Left lung (tissue), 10 donors: ENCODE measurements around the gene OSBPL2. TPM values are rescaled to one million over a fixed set of nuclear protein-coding genes. Genes with fewer than 3 reads are reported as not detected.

ENCODE experiments used
- ATAC-seq: fragments of 200-7000 bp; cut with Tn5 transposase; one replicate; pipeline ENCODE4 v1.9.1; 2020; ENCODE audit warnings: moderate library complexity
- DNase-seq, 4 donors: peaks; one replicate each; pipeline ENCODE4 v3.0.0-alpha.2; 2013 to 2020
- H3K27ac ChIP-seq, 2 donors: fragments of 200-600 bp; sonication (generic) in 1 of 2; one replicate each; pipeline versions ENCODE4 v1.5.0 to v1.8.0; 2020 to 2021
- H3K27me3 ChIP-seq, 2 donors: fragments of 200-600 bp; sonication (generic) in 1 of 2; one replicate each; pipeline versions ENCODE4 v1.5.0 to v1.8.0; 2020 to 2021
- H3K36me3 ChIP-seq, 2 donors: fragments of 200-600 bp; sonication (generic) in 1 of 2; one replicate each; pipeline versions ENCODE4 v1.5.0 to v1.8.0; 2020 to 2021
- H3K4me1 ChIP-seq, 2 donors: fragments of 200-600 bp; one replicate each; pipeline ENCODE4 v1.8.0; 2021
- H3K4me3 ChIP-seq, 2 donors: fragments of 200-600 bp; sonication (generic) in 1 of 2; one replicate each; pipeline versions ENCODE4 v1.5.0 to v1.8.0; 2020 to 2021; ENCODE audit warnings: mild to moderate bottlenecking in 1 of 2
- H3K9me3 ChIP-seq, 2 donors: fragments of 200-600 bp; sonication (generic) in 1 of 2; one replicate each; pipeline versions ENCODE4 v1.5.0 to v1.8.0; 2020 to 2021
- intact Hi-C, 2 donors: fragments of 100-400 bp; cut with DNase I; formaldehyde crosslinking; loops; one replicate each; pipeline versions ENCODE4 v1.11.2 to v1.14.2; 2022
- polyA plus RNA-seq, 6 donors: library from polyadenylated mRNA; unstranded; fragments of 120-200 nt; gene quantifications; one replicate each; pipeline ENCODE4 v1.2.1, GENCODE V29; 2013; ENCODE audit not compliant: insufficient read length in 6 of 6
- total RNA-seq, 2 donors: library from RNA; stranded (reverse); fragmentation: NEBNext Ultra II Directional; extraction: Animal tissue kit (Norgen Biotek cat#: 25700); gene quantifications; one replicate each; pipeline ENCODE4 v1.2.1, GENCODE V29; 2021
- TF ChIP-seq, protein P1 (sequence below), 2 donors: fragments of 200-600 bp; sonication (generic) in 1 of 2; IDR thresholded peaks; one replicate each; pipeline versions ENCODE4 v1.5.0 to v1.8.0; 2021; ENCODE audit warnings: antibody characterized with exemption in 2 of 2
- donor health status: DM: no; HTN: yes; CAD: no.
- donor health status: DM: no; HTN: no; CAD: no.

The OSBPL2 gene
- total and polyA plus RNA-seq, 8 donors: 25.6 to 47.3 (median 32.4) TPM

DNA sequence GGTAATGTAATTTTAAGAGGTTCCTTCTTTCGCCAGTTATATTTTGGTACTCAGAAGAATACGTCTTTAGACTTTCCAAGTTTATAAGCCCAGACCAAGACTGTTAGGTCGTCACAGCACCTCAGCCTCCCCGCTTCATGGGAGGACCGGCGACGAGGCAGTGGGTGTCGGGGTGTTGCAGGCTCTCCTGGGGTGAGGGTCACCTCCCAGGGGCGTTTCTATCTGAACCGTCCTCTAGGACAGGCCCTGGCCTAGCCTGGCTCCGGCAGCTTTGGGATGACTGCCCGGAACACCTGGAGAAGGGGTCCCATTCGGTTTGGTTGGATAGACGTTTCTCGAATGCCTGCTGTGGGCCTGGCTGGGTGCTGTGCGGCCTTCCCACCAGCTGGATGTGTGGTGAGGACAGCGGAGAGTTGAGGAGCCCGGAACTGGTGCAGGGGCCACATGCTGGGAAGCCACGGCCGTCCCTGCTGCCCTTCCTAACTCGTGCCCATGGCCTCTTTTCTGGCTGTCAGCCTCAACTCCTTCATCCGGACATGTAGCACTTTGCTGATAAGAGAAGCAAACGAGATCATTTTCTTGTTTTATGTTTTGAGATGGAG, 1.1 kb downstream of the OSBPL2 start:
- ATAC-seq (no peak), DNase-seq (peak in 1 of 4 donors; percentile 73)
- Histone ChIP-seq H3K36me3 (peaks cover 0 to 12% of the 10 kb centered on the region in 2 donors), H3K4me1 (peaks cover 9 to 48% of the 10 kb centered on the region in 2 donors), H3K9me3 (no peaks in the 10 kb centered on the region), H3K4me3 (peak overlapping the region; percentile 68 to 71), H3K27ac (peak overlapping the region; percentile 65 to 88), H3K27me3 (no peaks in the 10 kb centered on the region)
- intact Hi-C loops: no loop called here
- TF ChIP-seq, protein P1, sequence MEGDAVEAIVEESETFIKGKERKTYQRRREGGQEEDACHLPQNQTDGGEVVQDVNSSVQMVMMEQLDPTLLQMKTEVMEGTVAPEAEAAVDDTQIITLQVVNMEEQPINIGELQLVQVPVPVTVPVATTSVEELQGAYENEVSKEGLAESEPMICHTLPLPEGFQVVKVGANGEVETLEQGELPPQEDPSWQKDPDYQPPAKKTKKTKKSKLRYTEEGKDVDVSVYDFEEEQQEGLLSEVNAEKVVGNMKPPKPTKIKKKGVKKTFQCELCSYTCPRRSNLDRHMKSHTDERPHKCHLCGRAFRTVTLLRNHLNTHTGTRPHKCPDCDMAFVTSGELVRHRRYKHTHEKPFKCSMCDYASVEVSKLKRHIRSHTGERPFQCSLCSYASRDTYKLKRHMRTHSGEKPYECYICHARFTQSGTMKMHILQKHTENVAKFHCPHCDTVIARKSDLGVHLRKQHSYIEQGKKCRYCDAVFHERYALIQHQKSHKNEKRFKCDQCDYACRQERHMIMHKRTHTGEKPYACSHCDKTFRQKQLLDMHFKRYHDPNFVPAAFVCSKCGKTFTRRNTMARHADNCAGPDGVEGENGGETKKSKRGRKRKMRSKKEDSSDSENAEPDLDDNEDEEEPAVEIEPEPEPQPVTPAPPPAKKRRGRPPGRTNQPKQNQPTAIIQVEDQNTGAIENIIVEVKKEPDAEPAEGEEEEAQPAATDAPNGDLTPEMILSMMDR (IDR thresholded peaks at IDR 0.05): no peak

DNA sequence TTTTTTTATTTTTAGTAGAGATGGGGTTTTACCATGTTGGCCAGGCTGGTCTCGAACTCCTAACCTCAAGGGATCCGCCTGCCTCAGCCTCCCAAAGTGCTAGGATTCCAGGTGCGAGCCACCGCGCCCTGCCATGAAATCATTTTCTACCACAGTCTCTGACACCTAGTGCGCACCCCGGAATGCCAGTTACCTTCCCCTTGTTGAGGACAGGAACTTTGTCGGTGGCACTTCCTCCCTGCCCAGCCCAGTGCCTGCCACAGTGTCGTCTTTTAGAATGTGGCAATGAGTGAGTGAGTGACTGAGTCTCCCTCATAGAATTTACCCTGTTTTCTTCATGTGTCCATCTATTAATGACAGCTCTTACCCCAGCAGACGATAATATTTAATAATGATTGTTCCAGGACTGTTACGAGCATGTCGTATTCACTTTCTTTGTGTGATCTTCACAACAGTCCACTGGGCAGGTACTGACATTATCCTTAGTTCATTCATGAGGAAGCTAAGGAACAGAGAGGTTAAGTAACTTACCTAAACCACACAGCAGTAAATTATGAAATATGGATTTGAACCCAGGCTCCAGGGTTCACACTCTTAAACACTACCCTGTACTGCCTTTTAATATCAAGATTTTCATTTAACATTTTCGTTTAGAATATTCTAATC, 1.8 kb downstream of the OSBPL2 start:
- Histone ChIP-seq H3K36me3 (peaks cover 0 to 20% of the 10 kb centered on the region in 2 donors), H3K27me3 (no peaks in the 10 kb centered on the region), H3K4me1 (peaks cover 9 to 49% of the 10 kb centered on the region in 2 donors), H3K27ac (peak overlapping the region in 1 of 2 donors; percentile 88), H3K4me3 (peak overlapping the region in 1 of 2 donors; percentile 68), H3K9me3 (no peaks in the 10 kb centered on the region)
- TF ChIP-seq, protein P1 (IDR thresholded peaks at IDR 0.05): no peak
- ATAC-seq (no peak), DNase-seq (peak in 1 of 4 donors; percentile 78)
- intact Hi-C loops: no loop called here

- DNase-seq: peak in 1 of 4 donors; percentile 58
- no peaks in the 10 kb centered on the region for H3K27me3 ChIP-seq
- intact Hi-C loops: no loop called here
- H3K36me3 ChIP-seq: peaks cover 0 to 27% of the 10 kb centered on the region in 2 donors
- H3K4me3 ChIP-seq: no peak overlapping the region
- no peak for ATAC-seq
- H3K4me1 ChIP-seq: peaks cover 9 to 49% of the 10 kb centered on the region in 2 donors
- H3K9me3 ChIP-seq: no peaks in the 10 kb centered on the region
- TF ChIP-seq, protein P1 (IDR thresholded peaks at IDR 0.05): no peak
- no peak overlapping the region for H3K27ac ChIP-seq
Measured at GRCh38 chr20:62241506-62241905, 3.2 kb downstream of the OSBPL2 start.

DNA sequence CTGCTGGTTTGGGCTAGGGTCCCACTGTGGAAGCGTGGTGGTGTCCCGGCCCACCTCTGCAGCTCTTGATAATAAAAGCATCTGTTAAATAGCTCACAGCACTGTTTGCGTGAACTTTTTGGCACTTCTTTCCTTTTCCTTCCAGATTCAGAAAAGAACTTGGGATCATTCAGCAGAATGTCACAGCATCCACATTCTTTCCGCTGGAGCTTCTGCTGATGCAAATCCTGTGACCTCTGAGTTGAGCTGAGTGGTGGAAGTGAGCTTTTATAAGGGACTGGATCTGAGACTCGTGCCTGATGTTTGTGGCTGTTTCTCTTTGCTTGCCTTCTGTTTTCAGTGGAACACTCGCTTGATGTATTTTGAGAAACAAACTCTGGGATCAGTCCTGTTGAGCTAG, 3.9 kb downstream of the OSBPL2 start:
- intact Hi-C loops: no loop called here
- H3K36me3 ChIP-seq: peaks cover 0 to 27% of the 10 kb centered on the region in 2 donors
- DNase-seq (no peak), ATAC-seq (no peak)
- H3K9me3 ChIP-seq: no peaks in the 10 kb centered on the region
- H3K4me1 ChIP-seq: peaks cover 9 to 49% of the 10 kb centered on the region in 2 donors
- no peaks in the 10 kb centered on the region for H3K27me3 ChIP-seq
- TF ChIP-seq, protein P1 (IDR thresholded peaks at IDR 0.05): no peak
- no peak overlapping the region for H3K27ac ChIP-seq
- no peak overlapping the region for H3K4me3 ChIP-seq

DNA sequence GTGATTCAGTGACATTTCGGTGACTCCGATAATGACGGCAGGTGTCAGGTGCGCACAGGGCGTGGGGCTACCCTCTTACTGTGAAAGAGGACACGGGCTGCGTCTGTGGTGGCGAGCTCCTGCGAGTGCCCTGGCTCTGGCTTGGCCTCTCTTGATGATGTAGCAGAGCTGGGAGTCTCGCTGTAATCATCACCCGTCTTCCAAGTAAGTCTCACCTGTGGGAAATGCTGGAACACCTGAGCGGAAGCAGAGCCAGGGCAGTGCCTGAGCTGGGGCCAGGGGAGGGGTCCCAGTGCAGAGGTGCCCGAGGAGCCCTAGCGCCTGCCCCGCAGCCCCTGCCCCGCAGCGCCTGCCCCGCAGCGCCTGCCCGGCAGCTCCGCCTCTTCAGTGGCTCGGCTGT, 4.8 kb downstream of the OSBPL2 start:
- Histone ChIP-seq H3K4me3 (no peak overlapping the region), H3K9me3 (no peaks in the 10 kb centered on the region), H3K27me3 (no peaks in the 10 kb centered on the region), H3K36me3 (peaks cover 0 to 27% of the 10 kb centered on the region in 2 donors), H3K4me1 (peaks cover 9 to 42% of the 10 kb centered on the region in 2 donors), H3K27ac (no peak overlapping the region)
- TF ChIP-seq, protein P1 (IDR thresholded peaks at IDR 0.05): no peak
- ATAC-seq (no peak), DNase-seq (peak in 1 of 4 donors; percentile 42)
- intact Hi-C loops: no loop called here
